HEK293T (cell line): ENCODE measurements around the gene ANKS1B.

Experiments used
- FOXM1 ChIP-seq: fragments of 450-650 bp; IDR thresholded peaks from 2 replicates; pipeline ENCODE4 v1.6.1; 2017; ENCODE audit warnings: mild to moderate bottlenecking, borderline replicate concordance
- SP1 ChIP-seq: fragments of 450-650 bp; IDR thresholded peaks from 2 replicates; pipeline ENCODE4 v1.6.1; 2017

GRCh38 chr12:99201906-99202645 is 782.7 kb downstream of the ANKS1B start:
- TF ChIP-seq FOXM1 = no peak
- TF ChIP-seq SP1 = no peak
